Measurements from ENCODE around the gene SORCS2. TPM values are rescaled to one million over a fixed set of nuclear protein-coding genes. Genes with fewer than 3 reads are reported as not detected.

SORCS2 gene
- total RNA-seq, 1 donor from 2014 or later: 5.2 TPM

GRCh38 chr4:7374571-7374970 is 182.2 kb downstream of the SORCS2 start:
- Mint-ChIP-seq H3K4me1 (peaks cover 27% of the 10 kb centered on the region), H3K36me3 (no peaks in the 10 kb centered on the region), H3K9me3 (no peaks in the 10 kb centered on the region), H3K27ac (no peak overlapping the region), H3K27me3 (ENCODE audit: insufficient read depth, low read depth) (peaks cover 3% of the 10 kb centered on the region), H3K4me3 (no peak overlapping the region)
- no peaks in the 10 kb centered on the region for H4K20me1 ChIP-seq (ENCODE audit: low read depth)
- H3K9me3 ChIP-seq (ENCODE audit: low read depth): no peaks in the 10 kb centered on the region
- no peak overlapping the region for H3K9ac ChIP-seq
- H3K36me3 ChIP-seq: no peaks in the 10 kb centered on the region
- H3K79me2 ChIP-seq (ENCODE audit: low read depth): no peaks in the 10 kb centered on the region
- H3K4me3 ChIP-seq: no peak overlapping the region
- no peak for DNase-seq (ENCODE audit: low spot score)
- H3K4me2 ChIP-seq: no peak overlapping the region
- H3K27me3 ChIP-seq: no peaks in the 10 kb centered on the region
- H3K27ac ChIP-seq: no peak overlapping the region
- H2AFZ ChIP-seq (replicated peaks): no peak overlapping the region
- TF ChIP-seq EZH2 (IDR thresholded peaks at IDR 0.05) (no peak), EZH2phosphoT487 (IDR thresholded peaks at IDR 0.05) (no peak), CTCF (IDR thresholded peaks at IDR 0.05) (no peak)
- no peaks in the 10 kb centered on the region for H3F3A ChIP-seq (ENCODE audit: low read depth)
- H3K4me1 ChIP-seq: no peaks in the 10 kb centered on the region

GRCh38 chr4:7375427-7375826 is 183.1 kb downstream of the SORCS2 start:
- H3K4me2 ChIP-seq: no peak overlapping the region
- H3K9ac ChIP-seq: no peak overlapping the region
- H3K27me3 Mint-ChIP-seq (ENCODE audit: insufficient read depth, low read depth): peaks cover 4% of the 10 kb centered on the region
- H3K4me1 ChIP-seq: no peaks in the 10 kb centered on the region
- H2AFZ ChIP-seq (replicated peaks): no peak overlapping the region
- H3K79me2 ChIP-seq (ENCODE audit: low read depth): no peaks in the 10 kb centered on the region
- H3F3A ChIP-seq (ENCODE audit: low read depth): no peaks in the 10 kb centered on the region
- no peaks in the 10 kb centered on the region for H3K9me3 ChIP-seq (ENCODE audit: low read depth)
- no peak overlapping the region for H3K4me3 ChIP-seq
- H3K9me3 Mint-ChIP-seq: no peaks in the 10 kb centered on the region
- H3K36me3 Mint-ChIP-seq: no peaks in the 10 kb centered on the region
- no peaks in the 10 kb centered on the region for H4K20me1 ChIP-seq (ENCODE audit: low read depth)
- H3K36me3 ChIP-seq: no peaks in the 10 kb centered on the region
- no peak for DNase-seq (ENCODE audit: low spot score)
- H3K27me3 ChIP-seq: no peaks in the 10 kb centered on the region
- TF ChIP-seq EZH2 (IDR thresholded peaks at IDR 0.05): no peak
- no peak for TF ChIP-seq EZH2phosphoT487 (IDR thresholded peaks at IDR 0.05)
- no peak for TF ChIP-seq CTCF (IDR thresholded peaks at IDR 0.05)
- H3K27ac Mint-ChIP-seq: no peak overlapping the region
- H3K4me1 Mint-ChIP-seq: peaks cover 24% of the 10 kb centered on the region
- no peak overlapping the region for H3K27ac ChIP-seq
- peak overlapping the region; percentile 47 for H3K4me3 Mint-ChIP-seq

GRCh38 chr4:7377223-7377865 is 185.0 kb downstream of the SORCS2 start:
- Mint-ChIP-seq H3K9me3 (no peaks in the 10 kb centered on the region), H3K4me3 (no peak overlapping the region), H3K27me3 (ENCODE audit: insufficient read depth, low read depth) (peaks cover 2% of the 10 kb centered on the region)

More at GRCh38 chr4:7377223-7377865, 185.0 kb downstream of the SORCS2 start:
- Histone ChIP-seq H3K9ac (no peak overlapping the region), H3K36me3 (no peaks in the 10 kb centered on the region), H3K79me2 (ENCODE audit: low read depth) (no peaks in the 10 kb centered on the region), H2AFZ (replicated peaks) (no peak overlapping the region), H3K4me2 (no peak overlapping the region), H3K9me3 (ENCODE audit: low read depth) (no peaks in the 10 kb centered on the region), H3K4me3 (no peak overlapping the region), H4K20me1 (ENCODE audit: low read depth) (no peaks in the 10 kb centered on the region), H3K4me1 (peaks cover 4% of the 10 kb centered on the region), H3F3A (ENCODE audit: low read depth) (no peaks in the 10 kb centered on the region), H3K27me3 (no peaks in the 10 kb centered on the region), H3K27ac (no peak overlapping the region)
- Mint-ChIP-seq H3K4me1 (peaks cover 23% of the 10 kb centered on the region), H3K36me3 (no peaks in the 10 kb centered on the region), H3K27ac (no peak overlapping the region)
- no peak for TF ChIP-seq EZH2 (IDR thresholded peaks at IDR 0.05)
- TF ChIP-seq CTCF (IDR thresholded peaks at IDR 0.05): no peak
- TF ChIP-seq EZH2phosphoT487 (IDR thresholded peaks at IDR 0.05): no peak
- DNase-seq (ENCODE audit: low spot score): no peak

Data from neural progenitor cell (in vitro differentiated cells).